Activated naive CD4-positive, alpha-beta T cell (primary cell): Measurements from ENCODE around the gene CDC6.

Experiments
- DNase-seq, 4 experiments: peaks; one replicate each; lab custom pipeline; 2025; lab: John Stamatoyannopoulos, UW

CDC6 gene

GRCh38 chr17:40311575-40311974 lies 23.9 kb downstream of the CDC6 start:
- DNase-seq, result no peak

DNA sequence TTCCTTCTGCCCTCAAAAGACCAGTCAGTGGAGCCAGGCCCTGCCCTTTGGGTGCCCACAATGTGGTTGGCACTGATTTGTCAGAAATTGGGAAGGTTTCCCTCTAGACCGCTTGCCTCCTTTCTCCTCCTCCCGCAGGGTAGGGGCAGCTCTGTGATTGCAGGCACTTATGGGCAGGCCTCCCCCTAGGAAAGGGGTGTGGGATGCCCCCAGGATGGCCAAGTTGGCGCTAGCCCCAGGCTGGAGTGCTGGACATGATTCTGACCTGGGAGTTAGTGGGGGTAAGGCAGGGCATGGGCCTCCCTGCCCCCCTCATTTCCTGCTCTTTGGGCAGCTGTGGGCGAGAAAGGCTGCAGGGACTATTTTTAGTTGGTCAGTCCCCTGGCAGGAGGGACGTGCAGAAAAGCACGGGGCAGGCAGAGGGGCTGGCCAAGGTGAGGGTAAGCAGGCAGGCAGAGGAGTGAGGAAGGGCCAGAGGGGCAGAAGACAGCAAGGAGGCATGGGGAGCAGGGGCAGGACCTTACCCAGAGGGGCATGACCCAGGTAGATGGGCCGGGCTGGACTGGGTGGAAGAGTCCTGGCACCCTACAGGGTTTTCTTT lies 24.6 kb downstream of the CDC6 start:
- DNase-seq, result no peak

DNA sequence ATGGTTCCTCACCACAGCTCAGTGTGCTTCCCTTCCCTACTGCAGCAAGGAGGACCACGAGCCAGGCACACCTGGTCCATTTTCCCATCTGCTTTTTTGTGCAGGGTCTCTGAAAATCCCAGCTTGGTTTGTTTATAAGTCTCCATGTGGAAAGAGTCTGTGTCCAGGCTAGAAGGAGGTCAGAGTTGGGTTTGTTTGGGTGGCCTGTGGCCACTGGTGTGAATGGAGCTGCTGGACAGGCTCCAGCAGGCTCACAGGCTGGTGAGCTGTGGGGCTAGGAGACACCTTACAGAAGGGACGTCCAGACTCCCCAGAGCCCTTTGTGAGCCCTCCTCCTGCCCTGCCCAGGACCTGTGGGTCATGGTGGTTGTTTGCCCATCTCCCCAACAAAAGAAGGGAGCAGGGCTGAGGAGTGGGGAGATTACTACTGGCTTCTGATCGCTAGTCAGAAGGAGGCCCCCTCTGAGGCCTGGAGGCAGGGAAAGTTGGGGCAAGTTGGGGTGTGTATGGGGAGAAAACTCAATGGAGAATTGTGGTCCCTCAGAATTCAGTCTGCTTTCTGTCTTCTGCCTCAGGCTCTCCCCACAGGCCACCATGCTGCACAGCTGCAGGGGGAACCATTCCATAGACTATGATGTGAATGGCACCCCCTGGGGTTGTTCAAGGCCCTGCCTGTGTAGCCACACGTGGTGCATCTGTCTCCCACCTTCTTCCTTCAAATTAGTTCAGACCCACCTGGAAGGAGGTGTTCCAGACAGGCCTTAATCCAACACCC lies 25.4 kb downstream of the CDC6 start:
- DNase-seq, result no peak

- DNase-seq, result no peak
Measured at GRCh38 chr17:40313668-40314583, 26.2 kb downstream of the CDC6 start.

DNA sequence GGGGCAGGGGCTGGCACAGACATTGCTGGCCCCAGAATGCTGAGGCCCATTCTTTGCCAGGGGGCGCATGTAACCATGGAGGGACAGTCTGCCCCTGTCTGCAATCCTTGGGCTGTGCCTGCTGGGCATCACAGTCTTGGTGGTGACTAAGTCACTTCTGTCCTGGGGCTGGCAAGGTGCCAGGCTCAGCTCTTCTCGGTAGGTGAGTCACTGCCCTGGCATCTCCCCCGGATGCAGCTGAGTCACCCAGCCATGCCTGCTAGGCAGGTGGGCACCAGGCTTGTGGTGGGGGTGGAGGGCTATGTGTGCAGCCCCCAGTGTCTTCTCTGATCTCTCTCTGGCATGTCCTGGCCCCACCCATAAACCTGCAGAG lies 26.9 kb downstream of the CDC6 start:
- DNase-seq, result peak; percentile 49 to 78 (median 62)

GRCh38 chr17:40315206-40315605 lies 27.5 kb downstream of the CDC6 start:
- no peak for DNase-seq

GRCh38 chr17:40315678-40316570 lies 28.2 kb downstream of the CDC6 start:
- no peak for DNase-seq

DNA sequence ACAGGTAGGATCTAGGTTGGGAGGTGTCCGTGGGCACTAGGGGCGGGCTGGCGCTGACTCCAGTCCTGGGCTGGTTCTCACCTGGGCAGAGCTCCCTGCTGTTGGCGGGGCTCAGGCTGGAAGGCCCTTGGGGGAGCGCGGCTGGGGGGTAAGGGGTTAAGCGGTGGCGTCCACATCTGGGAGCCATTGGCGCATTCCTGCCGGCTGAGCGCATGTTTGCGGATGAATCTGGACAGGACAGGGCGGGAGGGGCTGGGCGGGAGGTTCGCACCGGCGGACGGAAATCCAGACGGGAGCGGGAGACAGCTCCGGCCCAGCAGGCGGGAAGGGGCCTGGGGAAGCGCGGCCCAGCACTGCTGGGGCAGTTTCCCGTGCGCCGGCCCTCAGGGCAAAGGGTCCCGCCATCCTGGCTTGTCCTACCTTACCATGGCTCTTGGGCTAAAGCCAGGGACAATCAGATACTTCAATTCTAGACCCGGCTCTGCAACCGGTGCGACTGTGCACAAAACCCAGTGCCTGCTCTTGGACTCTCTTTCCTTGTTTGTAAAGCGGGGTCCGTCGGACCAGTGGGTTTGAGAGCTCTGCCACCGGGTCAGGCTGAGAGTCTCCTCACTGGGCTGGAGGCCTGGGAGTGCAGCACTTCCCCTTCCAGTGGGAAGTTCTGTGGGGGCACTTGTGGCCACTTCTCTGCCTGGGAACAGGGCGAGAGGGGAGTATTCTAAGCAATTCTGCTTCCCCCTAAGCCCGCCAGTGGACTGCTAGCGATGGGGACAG lies 29.1 kb downstream of the CDC6 start:
- no peak for DNase-seq

DNA sequence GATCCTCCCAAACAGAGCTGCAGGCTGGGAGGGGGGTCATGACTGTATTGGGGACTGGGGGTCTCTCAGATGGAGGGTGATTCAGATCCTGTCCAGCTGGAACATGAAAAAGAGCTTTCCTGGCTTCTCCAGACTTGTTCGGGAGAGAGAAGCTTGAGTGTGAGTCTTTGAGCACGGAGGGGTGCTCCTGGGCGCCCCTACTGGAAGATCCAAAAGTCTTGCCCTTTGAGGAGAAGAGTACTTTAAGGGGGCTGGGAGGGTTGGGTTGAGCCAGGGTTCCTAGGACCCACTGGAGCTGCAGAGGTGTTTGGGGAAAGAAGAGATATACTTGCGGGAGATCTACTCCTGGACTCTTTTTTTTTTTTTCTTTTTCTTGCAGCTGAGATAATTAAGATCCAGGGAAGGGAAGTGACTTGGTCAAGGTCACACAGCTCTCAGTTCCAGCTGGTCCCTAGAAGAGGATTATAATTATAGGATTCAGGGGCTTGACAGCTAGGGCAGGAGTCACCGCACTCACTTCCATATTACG lies 29.7 kb downstream of the CDC6 start:
- no peak for DNase-seq

DNA sequence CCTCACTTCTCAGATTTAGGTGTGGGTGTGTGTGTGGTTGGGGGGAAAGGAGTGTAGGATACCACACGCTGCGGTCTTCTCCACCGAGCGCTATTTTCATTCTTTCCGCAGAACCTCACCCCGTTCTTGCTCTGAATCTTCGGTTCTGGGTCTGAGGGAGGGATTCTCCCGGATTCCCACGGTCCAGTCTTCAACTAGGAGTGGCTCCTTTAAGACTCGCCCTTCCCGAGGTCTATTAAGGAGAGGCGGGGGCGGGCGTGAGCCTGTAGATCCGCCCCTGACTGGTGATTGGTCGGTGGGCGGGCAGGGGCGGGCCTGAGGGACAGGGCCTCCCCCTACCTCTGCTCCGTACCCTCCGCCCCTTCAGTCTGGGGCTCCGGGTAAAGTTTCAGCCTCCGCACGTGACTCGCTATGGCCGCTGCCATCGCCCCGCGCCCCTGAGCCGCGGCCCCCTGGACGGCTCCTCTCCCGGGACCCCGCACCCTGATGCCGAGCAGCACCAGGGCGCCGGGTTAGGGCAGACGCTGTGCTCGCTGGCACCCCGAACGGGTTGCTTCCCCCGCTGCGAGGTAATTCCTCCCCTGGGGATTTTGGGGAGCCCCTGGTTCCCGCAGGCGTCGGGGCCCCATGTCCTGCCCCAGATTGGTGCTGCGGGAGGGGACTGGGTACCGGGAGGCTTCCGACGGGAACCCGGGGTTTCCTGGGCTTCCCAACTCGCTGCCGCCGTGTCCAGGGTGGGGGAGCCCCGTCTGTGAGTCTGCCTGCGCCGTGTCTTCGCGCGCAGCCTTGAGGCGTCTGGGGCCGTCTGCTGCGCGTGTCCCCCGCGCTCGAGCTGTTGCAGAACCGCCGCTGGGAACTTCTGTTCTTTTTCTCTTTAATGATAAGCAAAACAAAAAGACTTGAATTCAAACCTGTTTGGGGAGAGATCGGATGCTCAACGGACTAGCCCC lies 30.5 kb downstream of the CDC6 start:
- peak; percentile 51 to 89 (median 69) for DNase-seq

DNA sequence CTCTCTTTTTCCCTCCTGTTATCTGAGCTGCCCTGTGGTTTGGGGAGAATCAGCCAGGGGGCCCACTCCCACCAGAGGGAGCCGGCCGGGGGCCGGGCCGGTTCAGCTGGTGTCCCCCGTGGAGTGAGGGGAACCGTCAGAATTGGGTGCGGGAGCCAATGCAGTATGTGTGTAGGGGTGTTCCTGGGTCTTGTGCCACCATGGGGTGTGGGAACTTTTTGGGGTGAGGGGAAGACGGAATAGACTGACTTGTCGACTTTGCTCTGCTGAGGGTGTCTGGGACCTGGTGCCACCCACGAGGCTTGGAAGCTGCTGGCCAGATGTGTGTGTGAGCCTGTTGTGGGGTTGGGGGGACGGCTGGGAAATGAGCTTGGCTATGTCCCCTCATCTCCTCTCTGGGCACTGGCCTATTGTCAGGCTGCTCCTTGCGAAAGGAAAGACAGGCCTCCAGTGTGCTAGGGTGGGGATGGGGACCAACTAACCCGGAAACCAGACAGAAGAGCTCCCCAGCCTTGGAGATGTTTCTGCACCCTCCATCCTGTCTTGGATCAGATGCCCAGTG lies 31.2 kb downstream of the CDC6 start:
- DNase-seq, result no peak

GRCh38 chr17:40319651-40320540 lies 32.2 kb downstream of the CDC6 start:
- peak in 2 of 4 experiments; percentile 58 to 64 for DNase-seq

DNA sequence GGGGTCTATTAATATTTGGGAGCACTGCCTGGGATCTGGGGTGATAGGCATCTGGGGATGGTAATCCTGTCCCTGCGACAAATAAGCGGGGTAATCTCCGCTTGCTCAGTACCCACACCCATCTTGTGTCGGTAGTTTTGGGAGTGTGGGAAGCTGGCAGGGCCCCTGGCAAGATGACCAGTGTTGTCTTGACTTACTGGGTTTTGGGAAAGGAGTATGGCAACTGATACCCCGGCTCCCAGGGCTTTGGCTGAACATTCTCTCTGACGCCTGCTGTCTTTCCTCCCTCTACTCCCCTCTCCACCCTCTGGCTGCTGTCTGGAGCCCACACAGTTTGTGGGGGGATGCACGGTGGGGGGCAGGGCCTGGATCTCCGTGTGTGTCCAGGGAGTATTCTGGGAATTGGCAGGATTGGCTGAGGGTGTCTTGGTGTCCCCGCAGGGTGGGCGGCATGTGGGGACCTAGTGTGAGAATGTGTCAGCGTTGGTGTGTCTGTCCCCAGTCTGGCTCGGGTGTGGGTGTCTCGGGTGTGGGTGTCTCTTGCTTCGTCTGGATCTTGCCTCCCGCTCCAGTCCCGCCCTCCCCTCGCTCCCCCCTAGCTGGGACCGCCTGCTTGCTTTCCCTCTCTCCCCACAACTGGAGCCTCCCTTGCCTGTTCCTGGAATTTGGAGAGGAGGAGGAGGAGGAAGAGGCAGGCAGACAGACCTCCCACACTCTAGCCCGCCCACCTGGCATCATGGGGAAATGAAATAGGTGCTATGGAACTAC lies 33.3 kb downstream of the CDC6 start:
- peak in 1 of 4 experiments; percentile 42 for DNase-seq

- no peak for DNase-seq
Measured at GRCh38 chr17:40321524-40321929, 33.8 kb downstream of the CDC6 start.

- DNase-seq, result no peak
Measured at GRCh38 chr17:40321961-40322357, 34.3 kb downstream of the CDC6 start.

DNA sequence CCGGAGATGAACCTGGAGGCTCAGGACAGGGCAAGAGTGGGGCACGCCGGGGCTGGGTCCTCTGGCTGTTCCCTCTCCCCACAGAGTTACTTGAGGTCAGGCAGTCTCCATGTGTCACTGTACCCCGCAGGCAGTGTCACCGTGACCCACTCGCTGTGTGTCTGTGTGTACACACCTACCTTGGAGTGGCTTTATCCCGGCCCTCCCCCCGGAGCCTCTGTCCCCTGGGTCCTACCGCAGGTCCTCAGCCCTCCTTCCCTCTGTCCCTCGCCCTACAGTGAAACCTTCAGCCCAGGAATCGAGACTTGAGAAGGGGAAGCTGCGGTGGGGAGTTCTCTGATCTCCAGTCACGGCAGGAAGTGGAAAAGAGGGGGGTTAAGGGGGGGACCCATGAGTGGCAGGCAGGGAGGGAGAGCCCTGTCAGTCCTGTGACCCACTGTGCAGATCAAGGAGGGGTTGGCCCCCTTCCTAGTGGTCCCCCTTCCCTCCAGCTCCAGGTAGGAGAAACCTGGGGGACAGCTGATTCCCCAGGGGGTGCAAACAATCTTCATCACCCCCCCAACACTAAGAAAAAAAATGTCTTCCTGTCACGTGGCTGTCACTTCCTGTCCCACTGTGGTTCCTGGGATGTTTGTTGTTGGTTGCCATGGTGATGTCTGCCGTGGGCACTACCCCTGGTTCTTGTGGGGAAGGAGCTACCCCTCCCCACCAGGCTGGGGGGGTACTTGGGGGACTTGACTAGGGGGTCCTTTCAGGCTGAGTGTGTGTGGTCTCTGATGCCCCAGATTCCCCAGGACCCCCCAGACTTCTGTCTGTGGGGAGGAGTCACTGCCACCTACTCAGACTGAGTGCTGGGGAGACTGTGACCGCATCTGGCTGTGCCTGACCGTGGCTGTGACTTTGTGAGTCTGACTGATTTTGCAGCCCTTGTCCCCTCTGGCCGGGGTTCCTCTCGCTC lies 35.0 kb downstream of the CDC6 start:
- DNase-seq, result peak; percentile 44 to 78 (median 68)
